Astrocyte (in vitro differentiated cells and primary cell): Measurements from ENCODE around the gene ING2. TPM values are rescaled to one million over a fixed set of nuclear protein-coding genes. Genes with fewer than 3 reads are reported as not detected.

Experiments
- DNase-seq: peaks from one replicate; pipeline ENCODE4 v3.0.0-alpha.2; 2010; ENCODE audit warnings: low read depth
- FAIRE-seq: peaks from 2 replicates; lab custom pipeline; 2011; peaks lifted over from hg19 to GRCh38; lab: Jason Lieb, UNC
- H2AFZ ChIP-seq: 2 replicates; pipeline ENCODE4 v1.6.0; 2012; ENCODE audit warnings: low read depth, low read length, inconsistent platforms
- H3K27ac ChIP-seq: 2 replicates; pipeline ENCODE4 v1.5.1; 2011; ENCODE audit warnings: low read depth, low read length, inconsistent platforms
- H3K27me3 ChIP-seq: 2 replicates; pipeline ENCODE4 v1.6.0; 2011; ENCODE audit warnings: low read length, inconsistent platforms; ENCODE audit not compliant: insufficient read depth
- H3K36me3 ChIP-seq: 2 replicates; pipeline ENCODE4 v1.5.1; 2011; ENCODE audit warnings: low read length, inconsistent platforms; ENCODE audit not compliant: insufficient read depth
- H3K4me1 ChIP-seq: 2 replicates; pipeline ENCODE4 v1.5.1; 2011; ENCODE audit warnings: low read length, inconsistent platforms; ENCODE audit not compliant: insufficient read depth
- H3K4me2 ChIP-seq: 2 replicates; pipeline ENCODE4 v1.6.0; 2012; ENCODE audit warnings: low read length, inconsistent platforms
- H3K4me3 ChIP-seq: 2 replicates; pipeline ENCODE4 v1.5.1; 2011; ENCODE audit warnings: low read depth, mild to moderate bottlenecking, low read length, inconsistent platforms; ENCODE audit not compliant: insufficient read depth
- H3K79me2 ChIP-seq: 2 replicates; pipeline ENCODE4 v1.6.0; 2012; ENCODE audit warnings: mild to moderate bottlenecking, low read length, inconsistent platforms; ENCODE audit not compliant: insufficient read depth
- H3K9ac ChIP-seq: 2 replicates; pipeline ENCODE4 v1.6.0; 2012; ENCODE audit warnings: mild to moderate bottlenecking, low read length, inconsistent platforms
- H3K9me3 ChIP-seq: 2 replicates; pipeline ENCODE4 v1.5.1; 2012; ENCODE audit warnings: low read depth, mild to moderate bottlenecking, low read length, inconsistent platforms; ENCODE audit not compliant: insufficient read depth
- H4K20me1 ChIP-seq: 2 replicates; pipeline ENCODE4 v1.6.0; 2012; ENCODE audit warnings: low read length, inconsistent platforms; ENCODE audit not compliant: insufficient read depth
- H3K27ac Mint-ChIP-seq: one replicate; pipeline ENCODE4 v1.8.0; 2021; ENCODE audit warnings: mild to moderate bottlenecking, mixed read lengths; ENCODE audit not compliant: unreplicated experiment
- H3K27me3 Mint-ChIP-seq: one replicate; pipeline ENCODE4 v1.8.0; 2021; ENCODE audit warnings: low read depth, mixed read lengths; ENCODE audit not compliant: unreplicated experiment
- H3K36me3 Mint-ChIP-seq: one replicate; pipeline ENCODE4 v1.8.0; 2021; ENCODE audit warnings: low read depth, mixed read lengths; ENCODE audit not compliant: unreplicated experiment
- H3K4me1 Mint-ChIP-seq: one replicate; pipeline ENCODE4 v1.8.0; 2021; ENCODE audit warnings: low read depth, mixed read lengths; ENCODE audit not compliant: unreplicated experiment
- H3K4me3 Mint-ChIP-seq: one replicate; pipeline ENCODE4 v1.8.0; 2021; ENCODE audit warnings: mild to moderate bottlenecking, moderate library complexity, mixed read lengths; ENCODE audit not compliant: unreplicated experiment
- H3K9me3 Mint-ChIP-seq: one replicate; pipeline ENCODE4 v1.8.0; 2021; ENCODE audit warnings: mild to moderate bottlenecking, mixed read lengths; ENCODE audit not compliant: unreplicated experiment
- CTCF ChIP-seq: IDR thresholded peaks from 2 replicates; pipeline ENCODE4 v1.5.1; 2011; ENCODE audit warnings: low read depth, mild to moderate bottlenecking, inconsistent platforms, low read length, moderate library complexity; ENCODE audit not compliant: insufficient read depth
- EZH2 ChIP-seq: IDR thresholded peaks from 2 replicates; pipeline ENCODE4 v1.6.1; 2012; ENCODE audit warnings: mild to moderate bottlenecking, low read length, inconsistent platforms; ENCODE audit not compliant: insufficient read depth
- total RNA-seq: library from RNA; stranded (reverse); gene quantifications from 2 replicates; pipeline ENCODE4 v1.2.1, GENCODE V29; 2021

Gene ING2
- total RNA-seq, 1 donor from 2014 or later: 10.3 TPM

DNA sequence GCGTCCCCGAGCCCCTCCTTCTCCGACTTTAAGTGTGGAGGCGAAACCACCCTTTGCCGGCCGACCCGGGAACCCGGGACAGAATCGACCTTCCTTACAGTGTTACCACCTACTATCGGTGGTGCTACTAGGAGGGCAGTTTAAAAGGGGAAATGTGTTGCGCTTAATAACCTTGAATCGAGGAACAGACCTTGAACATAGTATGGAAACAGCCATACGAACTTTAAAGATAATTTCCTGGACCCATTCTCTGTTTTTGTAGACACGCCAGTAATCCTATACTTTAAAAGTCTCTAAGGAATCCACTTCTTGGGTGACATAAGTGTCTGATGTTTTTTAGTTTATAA, 1.5 kb downstream of the ING2 start:
- peak overlapping the region; percentile 93 for H2AFZ ChIP-seq
- peaks cover 7% of the 10 kb centered on the region for H3K4me1 ChIP-seq
- Mint-ChIP-seq H3K27ac (peak overlapping the region; percentile 98), H3K36me3 (no peaks in the 10 kb centered on the region), H3K4me3 (peak overlapping the region; percentile 97), H3K9me3 (no peaks in the 10 kb centered on the region), H3K27me3 (no peaks in the 10 kb centered on the region), H3K4me1 (peaks cover 3% of the 10 kb centered on the region)
- no peak for TF ChIP-seq CTCF
- H3K36me3 ChIP-seq: peaks cover 5% of the 10 kb centered on the region
- DNase-seq (no peak), FAIRE-seq (no peak)
- H3K9me3 ChIP-seq: no peaks in the 10 kb centered on the region
- H3K27me3 ChIP-seq: no peaks in the 10 kb centered on the region
- H3K4me3 ChIP-seq: peak overlapping the region; percentile 77
- H4K20me1 ChIP-seq: peaks cover 4% of the 10 kb centered on the region
- H3K27ac ChIP-seq: peak overlapping the region; percentile 98
- peaks cover 57% of the 10 kb centered on the region for H3K79me2 ChIP-seq
- peak overlapping the region; percentile 87 for H3K9ac ChIP-seq
- H3K4me2 ChIP-seq: peak overlapping the region; percentile 89

DNA sequence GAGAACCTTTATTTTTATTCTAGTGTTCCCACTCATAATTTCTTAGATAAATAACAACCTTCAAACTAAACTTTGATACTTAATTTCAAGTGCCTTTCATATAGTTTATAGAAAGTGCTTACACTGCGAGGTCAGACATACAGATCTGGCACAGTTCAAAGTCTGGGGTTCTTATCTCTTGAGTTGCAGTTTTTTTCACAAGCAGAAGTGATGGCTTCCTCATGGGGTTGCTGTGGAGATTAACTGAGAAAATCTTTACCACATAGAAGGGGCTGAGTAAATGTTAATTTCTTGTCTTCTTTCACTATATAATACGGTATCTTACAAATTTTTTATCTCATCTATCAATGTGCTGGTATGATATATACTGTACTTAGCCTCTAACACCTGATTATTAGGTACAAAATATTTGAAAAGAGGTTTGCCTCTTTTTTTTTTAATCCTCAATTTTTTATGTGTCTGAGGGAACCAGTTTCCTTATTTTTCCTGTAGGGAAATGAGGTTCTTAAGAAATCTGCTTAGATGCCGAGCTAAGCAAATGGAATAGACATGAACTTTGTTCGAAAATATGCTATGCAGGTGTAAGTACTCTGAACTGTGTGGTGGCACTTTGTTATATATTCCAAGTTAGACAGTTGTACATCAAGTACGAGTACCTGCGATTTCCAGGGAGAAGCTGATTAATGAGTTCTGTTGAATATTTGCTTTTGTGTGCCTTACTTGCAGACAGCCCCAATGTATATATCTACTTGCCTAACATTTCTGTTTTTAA, 3.3 kb downstream of the ING2 start:
- Histone ChIP-seq H3K4me3 (no peak overlapping the region), H3K36me3 (peaks cover 14% of the 10 kb centered on the region), H2AFZ (no peak overlapping the region), H3K4me2 (no peak overlapping the region), H3K9ac (no peak overlapping the region), H3K4me1 (peaks cover 4% of the 10 kb centered on the region), H3K79me2 (peaks cover 44% of the 10 kb centered on the region), H3K27me3 (no peaks in the 10 kb centered on the region), H3K27ac (no peak overlapping the region), H3K9me3 (no peaks in the 10 kb centered on the region), H4K20me1 (peaks cover 4% of the 10 kb centered on the region)
- no peak overlapping the region for H3K27ac Mint-ChIP-seq
- no peak overlapping the region for H3K4me3 Mint-ChIP-seq
- no peak for DNase-seq
- no peaks in the 10 kb centered on the region for H3K4me1 Mint-ChIP-seq
- no peaks in the 10 kb centered on the region for H3K36me3 Mint-ChIP-seq
- no peak for TF ChIP-seq CTCF
- TF ChIP-seq EZH2: no peak
- H3K27me3 Mint-ChIP-seq: no peaks in the 10 kb centered on the region
- no peaks in the 10 kb centered on the region for H3K9me3 Mint-ChIP-seq
- no peak for FAIRE-seq

DNA sequence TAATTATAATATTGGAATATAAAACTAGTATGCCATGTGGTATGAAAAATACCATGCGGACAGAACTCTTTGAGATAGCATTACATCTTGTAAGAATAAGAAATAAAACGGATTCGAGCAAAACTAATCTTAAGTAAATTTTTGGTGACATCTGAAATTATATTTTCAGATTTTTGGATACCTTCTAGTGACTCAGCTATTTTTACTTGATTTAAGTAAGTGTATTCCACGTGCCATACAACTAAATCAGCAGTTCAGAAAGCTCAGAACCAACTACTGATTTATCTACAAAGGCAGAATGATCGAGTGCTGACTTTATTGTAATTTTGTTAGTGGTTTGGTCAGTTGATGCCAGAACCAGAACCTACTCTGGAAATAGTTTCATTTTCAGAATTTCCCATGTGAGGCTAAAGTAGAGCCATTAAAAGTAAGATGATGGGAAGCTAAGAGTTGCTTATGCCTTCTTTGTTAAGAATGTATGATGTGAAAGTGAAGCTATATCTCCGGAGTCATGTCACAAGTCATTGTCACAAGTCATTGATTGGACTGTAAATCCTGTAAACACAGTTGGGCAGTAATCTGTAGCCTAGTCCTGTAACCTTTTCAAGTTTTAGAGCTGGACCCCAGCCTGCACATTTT, 4.0 kb downstream of the ING2 start:
- no peak overlapping the region for H3K4me3 ChIP-seq
- no peak for FAIRE-seq

More for the DNA sequence above, 4.0 kb downstream of the ING2 start:
- DNase-seq: no peak
- H3K79me2 ChIP-seq: peaks cover 40% of the 10 kb centered on the region
- no peaks in the 10 kb centered on the region for H3K4me1 Mint-ChIP-seq
- no peaks in the 10 kb centered on the region for H3K27me3 ChIP-seq
- H3K27me3 Mint-ChIP-seq: no peaks in the 10 kb centered on the region
- peaks cover 2% of the 10 kb centered on the region for H3K9me3 Mint-ChIP-seq
- no peak overlapping the region for H3K27ac ChIP-seq
- H3K9ac ChIP-seq: no peak overlapping the region
- H3K9me3 ChIP-seq: no peaks in the 10 kb centered on the region
- no peak overlapping the region for H2AFZ ChIP-seq
- H3K4me1 ChIP-seq: no peaks in the 10 kb centered on the region
- H3K4me3 Mint-ChIP-seq: no peak overlapping the region
- H4K20me1 ChIP-seq: peaks cover 4% of the 10 kb centered on the region
- no peak overlapping the region for H3K27ac Mint-ChIP-seq
- no peak overlapping the region for H3K4me2 ChIP-seq
- H3K36me3 ChIP-seq: peaks cover 14% of the 10 kb centered on the region
- no peaks in the 10 kb centered on the region for H3K36me3 Mint-ChIP-seq
- TF ChIP-seq CTCF: no peak
- no peak for TF ChIP-seq EZH2
